ENCODE data around the gene FRMD4A. TPM values are rescaled to one million over a fixed set of nuclear protein-coding genes. Genes with fewer than 3 reads are reported as not detected.

Gene FRMD4A
- total RNA-seq, 2 experiments from 2014 or later = 0.17 TPM; not detected in 1

GRCh38 chr10:14253079-14253478 lies 77.6 kb downstream of the FRMD4A start:
- ChIA-PET POLR2A (no interaction called here), CTCF (ENCODE audit: unreplicated experiment) (no interaction called here)
- H3K27ac ChIP-seq (ENCODE audit: low read depth, low read length, poor library complexity, severe bottlenecking) = no peak overlapping the region
- no peaks in the 10 kb centered on the region for H3K4me1 ChIP-seq (ENCODE audit: insufficient read depth, low read length, poor library complexity, severe bottlenecking)
- no peaks in the 10 kb centered on the region for H3K9me3 ChIP-seq (ENCODE audit: low read length)
- H3K79me2 ChIP-seq (ENCODE audit: insufficient read depth, low read depth, low read length) = no peaks in the 10 kb centered on the region
- intact Hi-C loops (cut with micrococcal nuclease; ENCODE audit: unreplicated experiment) = no loop called here
- TF ChIP-seq EZH2phosphoT487 (IDR thresholded peaks at IDR 0.05; ENCODE audit: borderline replicate concordance, low read depth, low read length) = no peak
- no peak for TF ChIP-seq CTCF (conservative IDR thresholded peaks at IDR 0.05; ENCODE audit: low read length)
- H3K4me3 ChIP-seq (ENCODE audit: low read depth, low read length, poor library complexity, severe bottlenecking) = no peak overlapping the region
- H3K36me3 ChIP-seq (ENCODE audit: insufficient read depth, low read length) = no peaks in the 10 kb centered on the region
- H3K4me2 ChIP-seq (ENCODE audit: low read length) = no peak overlapping the region
- no TSS peak for BruUV-seq (replicated peaks)
- no peak for DNase-seq (ENCODE audit: low spot score)
- no peaks in the 10 kb centered on the region for H4K20me1 ChIP-seq (ENCODE audit: insufficient read depth, low read length)
- no peaks in the 10 kb centered on the region for H3K9me2 ChIP-seq (ENCODE audit: insufficient read depth, low read length)
- H2AFZ ChIP-seq (ENCODE audit: low read length) = no peak overlapping the region

- DNase-seq (ENCODE audit: low spot score) = no peak
- H3K9me2 ChIP-seq (ENCODE audit: insufficient read depth, low read length) = no peaks in the 10 kb centered on the region
- H4K20me1 ChIP-seq (ENCODE audit: insufficient read depth, low read length) = no peaks in the 10 kb centered on the region
- H3K27ac ChIP-seq (ENCODE audit: low read depth, low read length, poor library complexity, severe bottlenecking) = no peak overlapping the region
- H3K9me3 ChIP-seq (ENCODE audit: low read length) = no peaks in the 10 kb centered on the region
- POLR2A ChIA-PET = no interaction called here
- H2AFZ ChIP-seq (ENCODE audit: low read length) = no peak overlapping the region
- H3K4me2 ChIP-seq (ENCODE audit: low read length) = no peak overlapping the region
- H3K79me2 ChIP-seq (ENCODE audit: insufficient read depth, low read depth, low read length) = no peaks in the 10 kb centered on the region
- intact Hi-C loops (cut with micrococcal nuclease; ENCODE audit: unreplicated experiment) = no loop called here
- no peak overlapping the region for H3K4me3 ChIP-seq (ENCODE audit: low read depth, low read length, poor library complexity, severe bottlenecking)
- CTCF ChIA-PET (ENCODE audit: unreplicated experiment) = no interaction called here
- no peaks in the 10 kb centered on the region for H3K4me1 ChIP-seq (ENCODE audit: insufficient read depth, low read length, poor library complexity, severe bottlenecking)
- no peaks in the 10 kb centered on the region for H3K36me3 ChIP-seq (ENCODE audit: insufficient read depth, low read length)
- BruUV-seq (replicated peaks) = no TSS peak
- no peak for TF ChIP-seq EZH2phosphoT487 (IDR thresholded peaks at IDR 0.05; ENCODE audit: borderline replicate concordance, low read depth, low read length)
- TF ChIP-seq CTCF (conservative IDR thresholded peaks at IDR 0.05; ENCODE audit: low read length) = no peak
Observed at GRCh38 chr10:14250496-14251076, 80.1 kb downstream of the FRMD4A start.

GRCh38 chr10:14247377-14248116 lies 83.2 kb downstream of the FRMD4A start:
- BruUV-seq (replicated peaks) = no TSS peak
- H3K4me3 ChIP-seq (ENCODE audit: low read depth, low read length, poor library complexity, severe bottlenecking) = no peak overlapping the region
- CTCF ChIA-PET (ENCODE audit: unreplicated experiment) = no interaction called here

More at GRCh38 chr10:14247377-14248116, 83.2 kb downstream of the FRMD4A start:
- TF ChIP-seq EZH2phosphoT487 (IDR thresholded peaks at IDR 0.05; ENCODE audit: borderline replicate concordance, low read depth, low read length) (no peak), CTCF (conservative IDR thresholded peaks at IDR 0.05; ENCODE audit: low read length) (no peak)
- DNase-seq (ENCODE audit: low spot score) = no peak
- Histone ChIP-seq H2AFZ (ENCODE audit: low read length) (no peak overlapping the region), H3K9me2 (ENCODE audit: insufficient read depth, low read length) (no peaks in the 10 kb centered on the region), H3K9me3 (ENCODE audit: low read length) (no peaks in the 10 kb centered on the region), H3K36me3 (ENCODE audit: insufficient read depth, low read length) (no peaks in the 10 kb centered on the region), H3K27ac (ENCODE audit: low read depth, low read length, poor library complexity, severe bottlenecking) (no peak overlapping the region), H3K4me1 (ENCODE audit: insufficient read depth, low read length, poor library complexity, severe bottlenecking) (no peaks in the 10 kb centered on the region), H3K4me2 (ENCODE audit: low read length) (no peak overlapping the region), H4K20me1 (ENCODE audit: insufficient read depth, low read length) (no peaks in the 10 kb centered on the region), H3K79me2 (ENCODE audit: insufficient read depth, low read depth, low read length) (no peaks in the 10 kb centered on the region)
- POLR2A ChIA-PET = no interaction called here
- intact Hi-C loops (cut with micrococcal nuclease; ENCODE audit: unreplicated experiment) = no loop called here
